Fibroblast of upper back skin (primary cell): ENCODE measurements around the gene MOB3C.

Experiments
- DNase-seq: peaks from one replicate; pipeline ENCODE4 v3.0.0-alpha.2; 2013

Gene MOB3C

GRCh38 chr1:46603858-46604549 is 12.6 kb downstream of the MOB3C start, which contains the start of gene MKNK1:
Gene MKNK1, minus strand, starts transcription at chr1:46604268. Its CDS starts 20,941 bp downstream, at chr1:46583327.
- DNase-seq: peak; percentile 95

DNA sequence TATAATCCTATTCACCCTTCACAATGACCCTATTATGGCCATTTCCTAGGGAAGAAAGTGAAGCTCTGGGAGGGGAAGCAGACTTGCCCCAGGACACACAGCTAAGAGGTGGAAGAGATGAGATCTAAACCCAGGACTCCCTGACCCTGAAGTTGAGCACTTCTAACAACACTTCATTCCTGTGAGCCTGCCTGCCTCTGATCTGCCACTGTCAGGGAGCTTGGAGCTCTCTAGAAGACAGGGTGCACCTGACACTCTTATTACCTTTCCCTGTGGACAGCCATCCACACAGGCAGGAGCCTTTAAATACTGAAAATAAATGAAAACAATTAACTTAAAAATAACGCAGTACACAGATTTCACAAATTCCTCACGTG is 13.1 kb downstream of the MOB3C start:
- no peak for DNase-seq

DNA sequence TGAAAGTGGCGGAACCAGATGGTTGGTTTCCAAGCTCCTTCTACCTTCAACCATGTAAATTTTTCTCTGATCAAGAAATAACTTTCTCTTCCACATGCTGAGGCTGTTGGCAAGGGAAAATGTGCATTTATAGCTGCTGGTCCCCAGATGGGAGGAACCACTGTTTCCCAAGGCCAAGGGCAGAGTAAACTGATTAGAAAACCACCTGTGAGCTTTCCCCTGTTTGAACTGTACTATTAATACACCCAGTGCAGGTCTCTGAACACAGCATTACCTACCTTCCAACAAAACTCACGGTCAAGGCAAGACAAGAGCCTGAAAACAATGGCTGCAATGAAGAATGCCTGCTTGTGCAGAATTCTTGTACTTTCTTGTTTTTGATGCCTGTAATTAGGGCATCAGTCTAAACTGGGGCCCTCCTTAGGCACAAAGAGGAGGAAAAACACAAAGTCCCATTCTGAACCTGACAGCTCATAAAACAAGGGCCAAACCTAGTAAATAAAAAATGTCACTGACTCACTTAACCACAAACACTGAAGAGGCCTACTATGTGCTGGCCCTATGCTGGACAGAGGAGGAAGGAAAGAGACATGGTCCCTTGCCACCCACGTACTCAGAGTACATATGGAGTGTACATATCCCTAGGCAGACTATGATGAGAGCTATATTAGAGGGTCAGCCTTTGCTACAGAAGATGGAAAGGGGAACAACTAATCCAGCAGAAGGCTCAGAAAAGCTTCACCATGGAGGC is 15.2 kb downstream of the MOB3C start:
- no peak for DNase-seq

GRCh38 chr1:46599059-46599970 is 17.3 kb downstream of the MOB3C start:
- DNase-seq: no peak

GRCh38 chr1:46596846-46597245 is 19.8 kb downstream of the MOB3C start:
- DNase-seq: no peak

GRCh38 chr1:46596036-46596435 is 20.6 kb downstream of the MOB3C start:
- DNase-seq: no peak

DNA sequence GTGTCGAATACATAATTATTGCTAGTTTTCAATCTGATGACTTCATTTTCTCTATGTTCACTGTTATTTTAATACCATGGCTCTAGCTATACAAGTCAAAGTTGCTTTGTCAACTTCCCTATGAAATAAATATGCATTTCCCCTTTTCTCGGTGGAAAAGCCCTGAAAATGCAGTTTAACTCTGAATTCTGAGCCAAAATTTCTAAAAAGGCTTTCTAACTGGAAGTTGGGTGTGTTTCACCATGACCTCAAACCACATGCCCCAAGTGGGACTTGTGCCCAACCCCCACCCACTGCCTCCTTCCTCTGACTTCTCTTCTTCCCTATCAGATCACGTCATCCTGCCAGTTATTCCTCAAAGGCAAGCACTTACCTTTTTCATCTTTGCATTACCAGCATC is 21.5 kb downstream of the MOB3C start:
- DNase-seq: no peak

DNA sequence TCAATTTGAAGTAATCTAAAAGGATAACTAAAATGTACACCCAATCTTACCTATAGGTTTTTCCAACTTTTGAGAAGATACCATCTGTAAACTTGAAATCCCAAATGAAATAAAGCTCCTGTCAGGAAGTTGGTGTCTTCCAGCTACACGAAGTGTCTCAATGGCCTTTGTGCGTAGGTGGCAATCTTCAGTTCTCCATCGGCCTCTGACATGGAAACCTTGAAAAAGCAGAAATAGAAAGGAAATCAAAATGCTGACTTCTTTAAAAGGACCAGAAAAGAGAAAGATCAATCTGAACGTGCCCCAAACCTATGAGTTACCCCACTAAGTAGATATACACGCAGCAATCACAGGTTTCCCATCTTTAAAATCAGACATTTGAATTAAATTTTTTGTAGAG is 22.5 kb downstream of the MOB3C start:
- no peak for DNase-seq

DNA sequence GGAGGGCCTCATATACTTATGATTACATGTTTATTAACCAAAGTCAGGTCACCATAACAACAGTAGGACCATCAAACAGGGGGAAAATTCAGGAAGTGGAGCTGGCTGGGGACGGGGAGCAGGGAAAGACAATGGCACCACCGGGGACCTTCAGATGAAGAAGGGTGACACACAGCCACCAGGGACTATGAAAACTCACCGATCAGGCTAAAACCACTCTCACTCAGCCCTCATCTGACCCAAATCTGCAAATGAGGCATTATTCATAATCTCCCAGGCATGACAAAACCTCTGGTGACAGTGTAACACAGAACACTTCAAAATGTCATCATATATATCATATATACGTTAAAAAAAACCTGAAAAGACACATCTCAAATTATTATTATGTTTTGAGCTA is 23.8 kb downstream of the MOB3C start:
- DNase-seq: no peak

- no peak for DNase-seq
Observed at GRCh38 chr1:46589529-46589928, 27.1 kb downstream of the MOB3C start.

GRCh38 chr1:46587069-46587468 is 29.5 kb downstream of the MOB3C start:
- no peak for DNase-seq

DNA sequence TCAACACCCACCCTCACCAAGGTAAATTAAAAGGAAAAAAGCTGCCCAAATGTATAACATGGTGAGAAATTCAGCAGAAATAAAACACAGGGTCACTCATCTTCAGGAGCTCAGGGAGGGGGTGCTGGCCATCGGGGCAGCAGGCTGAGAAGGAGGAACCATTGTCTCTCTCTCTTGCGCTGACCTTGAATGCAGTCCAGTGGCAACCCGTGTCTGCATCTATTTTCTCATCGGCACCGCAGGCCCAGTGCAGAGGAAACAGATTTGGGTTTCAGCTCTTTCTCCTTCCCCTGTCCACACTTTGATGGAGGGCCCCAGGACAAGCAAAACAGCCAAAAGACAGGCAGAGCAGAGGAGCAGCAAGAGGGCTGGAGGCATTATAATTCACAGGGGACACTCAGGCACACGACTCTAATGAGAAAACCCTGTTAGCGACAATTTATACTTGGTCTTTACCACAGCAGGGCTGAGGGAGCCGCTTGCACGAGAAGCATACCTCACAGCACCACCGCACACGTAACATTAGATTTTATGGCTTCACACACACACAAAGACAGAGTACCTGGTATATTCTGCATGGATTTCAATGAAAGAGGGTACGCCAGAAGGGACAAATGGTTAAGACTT is 31.2 kb downstream of the MOB3C start:
- DNase-seq: no peak

- no peak for DNase-seq
Observed at GRCh38 chr1:46583494-46583893, 33.1 kb downstream of the MOB3C start.

DNA sequence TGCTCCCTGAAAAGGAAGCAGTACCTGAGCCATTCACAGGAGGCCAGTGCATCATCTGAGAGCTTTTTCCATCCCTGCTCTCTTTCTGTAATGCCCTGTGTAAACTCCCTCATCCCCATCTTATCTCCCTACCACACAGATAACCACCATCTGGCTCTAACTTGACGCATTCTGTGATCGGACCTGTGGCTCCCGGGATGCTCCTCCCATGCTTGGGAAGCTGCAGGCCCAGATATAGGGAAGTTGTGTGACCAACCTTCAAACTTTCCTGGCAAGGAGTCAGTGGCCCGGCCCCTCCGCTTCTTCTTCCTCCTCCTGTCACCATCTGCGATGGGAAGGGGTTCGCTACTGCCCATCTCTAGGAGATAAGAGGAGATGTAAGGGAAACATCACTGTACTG is 33.6 kb downstream of the MOB3C start:
- DNase-seq: no peak

DNA sequence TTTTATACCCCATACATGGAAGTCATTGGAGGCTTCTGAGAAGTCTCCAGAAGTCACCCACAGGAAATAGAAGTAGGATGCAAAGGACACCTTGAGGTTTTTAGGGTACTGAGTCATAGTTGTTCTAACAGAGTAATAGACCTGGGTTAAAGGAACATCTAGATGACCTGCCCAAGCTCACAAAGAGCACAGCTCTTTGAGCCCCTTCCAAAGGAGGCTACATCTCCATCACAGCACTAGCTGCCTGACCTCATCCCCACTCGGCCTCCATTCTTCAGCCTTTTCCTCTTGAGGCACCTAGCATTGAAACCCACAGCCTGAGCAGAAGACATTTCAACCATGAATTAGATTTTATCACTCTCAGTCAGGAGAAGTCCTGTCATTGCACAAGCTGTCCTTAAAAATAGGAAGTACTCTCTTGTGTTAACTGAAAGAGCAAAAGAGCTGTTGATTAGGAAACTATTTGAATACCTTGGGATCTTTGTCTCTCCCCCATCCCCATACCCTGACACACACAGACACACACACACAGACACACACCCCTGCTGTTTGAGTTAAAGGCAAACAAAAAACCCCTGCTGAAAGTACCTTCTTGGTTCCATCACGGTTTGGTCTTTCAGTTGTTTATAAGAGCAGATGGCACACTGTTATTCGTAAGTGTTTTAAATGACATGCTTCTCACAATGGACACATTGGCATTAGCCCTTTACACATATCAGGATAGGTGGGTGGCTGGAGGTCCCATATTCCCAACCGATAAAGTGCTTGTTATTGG is 34.7 kb downstream of the MOB3C start:
- DNase-seq: no peak

DNA sequence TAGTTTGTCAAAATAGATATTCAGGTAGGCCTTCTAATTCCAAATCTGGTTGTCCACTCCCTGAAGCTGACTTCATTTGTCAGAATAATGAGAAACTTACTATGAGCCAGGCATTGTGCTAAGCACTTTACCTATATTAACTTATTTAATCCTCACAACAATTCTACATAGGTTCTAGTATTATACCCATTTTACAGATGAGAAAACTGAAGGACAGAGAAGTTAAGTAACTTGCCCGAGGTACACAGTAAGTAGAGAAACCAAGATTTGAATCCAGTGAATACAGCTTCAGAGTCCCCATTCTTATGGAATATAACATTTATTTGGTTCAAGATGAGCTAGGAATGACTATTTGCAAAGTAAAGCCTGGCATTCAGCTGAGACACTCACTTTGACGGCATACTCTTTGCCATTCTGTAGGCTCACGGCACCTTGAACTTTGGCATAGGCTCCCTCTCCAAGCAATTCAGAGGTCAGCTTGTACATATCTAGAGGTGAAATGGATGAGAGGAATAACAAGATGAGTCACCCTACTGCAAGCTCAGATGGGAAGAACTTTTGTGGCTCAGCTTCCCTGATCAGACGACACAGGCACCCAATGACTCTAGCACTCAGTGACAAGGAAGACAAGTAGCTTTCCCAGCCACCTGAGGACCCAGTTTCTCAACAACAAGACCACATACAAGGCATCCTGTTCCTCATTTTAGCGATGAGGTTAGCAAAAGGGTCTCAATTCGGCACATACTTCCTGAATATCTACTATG is 36.3 kb downstream of the MOB3C start:
- no peak for DNase-seq

- DNase-seq: no peak
Observed at GRCh38 chr1:46577671-46578070, 38.9 kb downstream of the MOB3C start.

DNA sequence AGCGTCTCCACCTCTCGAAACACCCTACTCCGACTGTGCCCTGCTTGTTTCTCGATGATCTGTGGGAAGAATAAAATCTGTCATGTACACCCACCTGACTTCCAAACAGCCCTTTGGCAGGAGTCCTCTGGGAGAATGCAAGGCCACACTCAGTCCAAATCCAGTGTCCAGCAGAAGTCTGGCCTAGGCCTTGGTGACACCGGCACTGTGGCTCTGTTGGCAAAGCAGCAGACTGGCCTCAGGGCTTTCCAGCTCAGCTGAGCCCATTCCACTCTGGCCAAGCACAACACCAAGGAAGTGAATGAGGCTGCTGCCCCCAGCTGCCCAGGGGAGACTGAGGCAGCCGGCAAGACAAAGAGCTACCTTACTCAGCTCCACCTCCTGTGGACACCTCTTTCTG is 40.0 kb downstream of the MOB3C start:
- no peak for DNase-seq

GRCh38 chr1:46575778-46576177 is 40.8 kb downstream of the MOB3C start:
- DNase-seq: no peak

DNA sequence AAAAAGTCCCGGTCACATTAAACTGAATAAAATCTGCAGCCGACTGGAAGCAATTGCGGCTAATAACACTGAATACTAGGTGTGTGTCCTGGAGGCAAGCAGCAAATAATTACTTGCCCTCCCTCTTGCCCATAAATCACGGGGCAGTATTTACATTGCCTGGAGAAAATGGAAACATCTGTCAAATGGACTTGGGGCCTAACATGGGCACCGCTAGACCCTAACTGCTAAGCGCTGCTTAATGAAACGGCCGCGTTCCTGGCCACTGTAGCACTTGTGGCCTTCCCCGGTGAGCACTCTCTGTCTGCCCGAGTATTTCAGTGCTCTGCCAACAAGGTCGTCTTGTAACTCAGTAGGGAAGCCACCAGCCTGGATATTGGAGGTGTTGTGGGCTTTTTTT is 41.3 kb downstream of the MOB3C start:
- DNase-seq: no peak

GRCh38 chr1:46571691-46572225 is 44.9 kb downstream of the MOB3C start:
- DNase-seq: no peak
